ENCODE data around the gene ZBTB16.

Gene ZBTB16

DNA sequence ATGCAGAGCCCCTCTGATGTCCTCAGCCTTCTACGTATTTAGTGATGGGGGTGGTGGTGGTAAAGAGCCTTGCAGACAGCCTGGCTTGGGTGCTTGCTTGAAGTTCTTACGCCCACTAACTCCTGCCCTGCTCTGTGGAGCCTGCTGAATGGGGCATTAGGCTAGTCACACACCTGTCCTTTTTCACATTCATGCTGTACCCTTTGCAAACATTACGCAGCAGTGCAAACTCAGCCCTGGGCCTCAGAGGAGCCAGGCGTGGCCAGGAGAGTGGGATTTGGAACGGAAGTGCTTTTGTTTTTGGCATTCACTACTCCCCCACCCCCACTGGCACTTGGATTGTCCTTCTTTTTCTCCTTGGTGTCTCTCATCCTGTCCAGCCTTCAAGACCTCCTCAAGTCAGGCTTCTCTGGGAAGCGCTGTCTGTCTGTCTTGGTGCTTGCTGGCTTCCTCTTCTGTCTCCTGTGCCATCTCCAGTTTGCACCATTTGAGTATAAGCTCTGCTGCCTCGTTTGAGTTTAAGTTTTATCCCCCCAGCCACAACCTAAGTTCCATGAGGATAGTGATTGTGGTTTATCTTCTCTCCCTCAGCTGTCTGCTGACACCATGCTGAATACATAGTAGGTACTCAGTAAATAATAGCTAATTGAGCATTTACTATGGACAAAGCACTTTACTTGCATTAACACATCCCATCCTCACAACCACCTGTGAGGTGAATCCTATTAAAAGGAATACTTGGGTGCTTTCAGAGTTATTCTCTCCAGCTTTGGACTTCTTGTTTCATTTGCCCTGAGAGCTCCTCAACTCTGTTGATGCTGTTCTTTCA lies 26.7 kb downstream of the ZBTB16 start:
- DNase-seq = no peak

DNA sequence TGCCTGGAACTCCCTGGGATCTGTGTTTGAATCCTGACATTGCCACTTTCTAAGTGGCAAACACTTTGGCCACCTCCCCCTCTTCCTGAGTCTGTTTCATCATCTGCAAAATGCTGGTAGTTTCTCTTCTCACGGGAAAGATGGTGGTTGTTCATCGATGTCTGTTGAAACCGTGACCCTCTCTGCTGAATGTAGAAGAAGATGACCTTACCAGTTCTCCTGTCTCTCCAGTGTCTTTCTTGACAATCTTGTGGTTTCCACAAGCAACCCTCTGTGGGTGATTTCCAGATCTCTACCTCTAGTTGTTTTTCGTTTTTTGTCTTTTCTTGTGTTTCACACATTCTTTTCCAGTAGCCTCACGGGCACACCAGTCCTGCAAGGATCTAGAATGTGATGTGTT lies 27.5 kb downstream of the ZBTB16 start:
- peak; percentile 34 for DNase-seq

DNA sequence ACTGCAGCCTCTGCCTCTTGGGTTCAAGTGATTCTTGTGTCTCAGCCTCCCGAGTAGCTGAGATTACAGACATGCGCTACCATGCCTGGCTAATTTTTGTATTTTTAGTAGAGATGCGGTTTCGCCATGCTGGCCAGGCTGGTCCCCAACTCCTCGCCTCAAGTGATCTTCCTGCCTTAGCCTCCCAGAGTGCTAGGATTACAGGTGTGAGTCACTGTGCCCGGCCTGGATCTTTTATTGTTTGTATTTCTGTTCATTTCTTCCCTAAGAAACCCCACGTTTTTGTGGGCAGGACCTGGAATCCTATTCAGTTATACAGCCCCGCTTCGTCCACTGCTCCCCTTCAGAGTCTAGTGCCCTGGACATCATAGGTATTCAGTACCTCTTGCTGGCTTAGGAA lies 28.7 kb downstream of the ZBTB16 start:
- DNase-seq = no peak

DNA sequence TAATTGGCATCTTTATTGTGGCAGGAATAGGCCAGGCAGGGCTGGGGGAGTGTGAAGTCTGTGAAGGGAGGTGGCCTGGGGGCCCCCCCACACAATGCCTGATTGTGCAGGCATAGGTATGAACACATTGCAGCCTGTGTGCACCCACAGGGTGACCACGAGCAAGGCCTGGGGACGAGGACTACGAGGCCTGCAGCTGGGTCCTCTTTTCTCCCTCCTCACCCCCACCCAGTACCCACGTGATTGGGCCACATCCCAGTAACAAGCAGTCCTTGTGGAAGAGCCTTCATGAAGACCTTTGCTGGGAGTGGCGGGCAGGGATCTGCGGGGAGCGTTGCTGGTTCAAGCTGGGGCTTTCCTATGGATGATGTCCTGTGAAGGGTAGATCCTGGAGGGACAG lies 29.3 kb downstream of the ZBTB16 start:
- DNase-seq = no peak

DNA sequence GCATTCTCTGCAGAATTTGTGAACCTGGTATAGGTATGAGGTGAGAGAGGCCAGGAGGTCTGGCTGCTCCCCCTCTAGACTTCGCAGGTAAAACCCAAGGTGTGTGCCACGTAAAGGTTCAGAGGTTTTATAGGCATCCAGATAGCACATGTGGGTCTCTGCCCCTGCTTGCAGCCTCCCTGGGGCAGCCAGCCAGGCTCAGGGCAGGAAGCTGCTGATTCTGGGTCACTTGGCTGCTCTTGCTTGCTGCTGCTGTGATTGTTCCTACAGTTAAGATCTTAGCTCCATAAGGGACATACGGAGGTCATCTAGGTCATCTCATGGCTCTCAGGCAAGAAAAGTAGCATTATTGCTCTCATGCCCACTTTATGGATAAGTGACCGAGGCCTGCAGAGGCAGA lies 30.2 kb downstream of the ZBTB16 start:
- DNase-seq = no peak

DNA sequence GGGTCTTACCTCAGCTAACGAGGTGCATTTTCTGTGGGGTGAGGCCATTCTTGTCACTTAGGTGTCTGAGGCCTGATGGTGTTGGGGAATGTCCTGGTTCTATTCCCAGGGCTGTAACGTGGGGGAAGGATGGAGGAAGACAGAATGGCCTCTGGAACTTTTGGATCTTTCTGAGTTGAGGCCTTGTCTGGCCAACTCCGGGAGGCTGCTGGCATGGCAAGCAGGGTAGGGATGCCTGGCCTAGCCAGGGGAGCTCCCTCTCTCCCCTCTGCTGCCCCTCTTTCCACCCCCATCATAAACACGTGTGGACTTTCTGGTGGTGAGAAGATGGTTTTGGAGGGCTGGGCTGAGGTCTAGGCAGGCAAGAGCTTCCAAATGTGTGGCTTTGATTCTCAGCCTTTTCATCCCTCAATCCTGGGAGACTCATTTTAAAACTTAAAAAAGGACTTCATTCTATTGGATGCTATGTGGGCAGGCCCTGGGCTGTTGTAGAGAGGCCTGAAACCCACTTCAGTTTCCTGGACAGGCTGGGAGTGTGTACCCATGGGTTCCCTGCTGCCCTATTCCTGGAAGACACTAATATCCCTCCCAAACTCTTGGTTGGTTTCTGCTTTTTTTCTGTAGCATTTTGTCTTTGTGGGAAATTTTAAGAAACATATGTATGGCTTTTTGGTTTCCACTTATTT lies 30.9 kb downstream of the ZBTB16 start:
- no peak for DNase-seq

DNA sequence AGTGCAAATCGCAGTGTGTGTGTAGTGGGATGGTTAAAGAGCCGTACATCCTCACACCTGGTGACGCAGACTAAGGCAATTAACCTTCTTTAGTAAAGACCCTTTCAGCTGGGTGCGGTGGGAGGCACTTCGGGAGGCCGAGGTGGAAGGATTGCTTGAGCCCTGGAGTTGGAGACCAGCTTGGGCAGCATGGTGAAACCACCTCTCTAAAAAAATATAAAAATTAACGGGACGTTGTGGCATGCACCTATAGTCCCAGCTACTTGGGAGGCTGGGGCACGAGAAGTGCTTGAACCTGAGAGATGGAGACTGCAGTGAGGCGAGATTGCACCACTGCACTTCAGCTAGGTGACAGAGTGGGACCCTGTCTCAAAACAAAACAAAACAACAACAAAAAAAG lies 31.5 kb downstream of the ZBTB16 start:
- no peak for DNase-seq

DNA sequence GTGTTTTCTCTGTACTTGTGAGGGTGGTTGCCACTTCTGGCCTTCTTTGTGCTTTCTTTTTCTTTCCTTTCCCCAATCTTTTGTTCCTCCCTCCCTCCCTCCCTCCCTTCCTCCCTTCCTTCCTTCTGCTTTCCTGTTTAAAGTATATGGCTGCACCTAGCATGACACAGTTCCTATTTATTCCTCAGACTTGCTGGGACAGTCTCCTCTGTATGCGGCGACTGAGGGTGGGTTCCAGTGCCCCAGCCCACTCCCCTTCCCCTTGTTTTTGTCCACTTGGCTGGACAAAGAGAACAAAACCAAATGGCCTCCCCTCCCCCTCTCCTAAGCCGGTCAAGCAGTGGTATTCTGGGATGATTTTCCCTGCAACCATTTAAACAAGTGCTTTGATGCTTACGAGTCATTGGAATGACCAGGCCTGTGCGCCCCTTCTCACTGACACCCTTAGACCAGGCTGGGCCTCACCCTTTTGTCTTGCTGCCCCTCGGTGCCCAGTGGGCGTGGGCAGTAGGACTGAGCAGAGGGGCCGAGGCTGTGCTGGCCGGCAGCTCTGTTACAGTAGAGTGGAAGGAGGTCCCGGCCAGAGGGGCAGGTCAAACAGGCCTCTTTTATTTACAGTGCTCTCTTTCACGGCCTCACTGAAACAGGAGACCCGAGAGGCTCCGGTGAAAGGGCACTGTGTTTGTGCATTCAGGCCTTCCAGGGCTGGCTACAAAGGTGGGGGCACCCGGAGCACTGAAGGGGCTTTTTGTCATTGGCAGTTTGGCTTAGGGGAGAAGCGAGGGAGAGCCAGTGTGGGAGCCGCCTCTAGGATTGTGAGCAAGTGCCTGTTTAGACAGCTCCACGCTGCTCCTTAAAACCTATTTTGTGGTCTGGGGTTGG lies 32.2 kb downstream of the ZBTB16 start:
- no peak for DNase-seq

DNA sequence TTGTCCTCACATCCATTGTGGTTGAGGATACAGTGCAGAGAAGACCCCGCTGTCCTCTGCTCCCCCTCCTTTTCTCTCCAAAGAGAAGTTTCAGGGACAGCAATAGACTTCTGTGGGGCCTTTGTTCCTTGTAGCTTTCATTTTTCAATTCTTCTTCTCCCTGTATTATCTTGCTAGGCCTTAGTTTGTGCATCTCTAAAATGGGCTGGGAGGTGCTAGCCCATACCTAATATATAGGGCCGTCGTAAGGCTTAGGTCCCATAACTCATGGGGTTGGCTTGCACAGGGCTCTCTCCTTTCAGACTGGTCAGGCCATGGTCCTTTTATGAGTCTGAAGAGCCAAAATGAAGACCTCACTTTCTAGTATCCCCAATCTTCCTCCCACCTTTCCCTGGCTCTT lies 33.0 kb downstream of the ZBTB16 start:
- no peak for DNase-seq

DNA sequence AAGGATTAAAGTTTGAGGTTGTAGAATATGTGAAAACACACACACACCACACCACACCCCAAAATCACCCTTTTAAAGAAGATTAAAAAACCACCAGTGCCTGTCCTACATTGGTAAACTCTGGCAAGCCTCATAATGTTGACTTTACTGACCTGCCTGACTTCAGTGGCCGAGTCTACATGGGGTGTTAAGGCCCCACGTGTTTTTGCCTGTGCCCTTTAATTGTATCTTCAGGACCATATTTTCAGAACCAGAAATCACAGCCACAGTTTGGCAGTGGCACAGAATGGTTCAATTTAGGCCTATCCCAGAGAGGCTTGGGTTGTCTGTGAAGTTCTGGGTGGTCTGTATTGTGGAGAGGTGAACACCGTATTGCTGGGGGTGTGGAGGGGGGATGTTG lies 33.4 kb downstream of the ZBTB16 start:
- DNase-seq = no peak

DNA sequence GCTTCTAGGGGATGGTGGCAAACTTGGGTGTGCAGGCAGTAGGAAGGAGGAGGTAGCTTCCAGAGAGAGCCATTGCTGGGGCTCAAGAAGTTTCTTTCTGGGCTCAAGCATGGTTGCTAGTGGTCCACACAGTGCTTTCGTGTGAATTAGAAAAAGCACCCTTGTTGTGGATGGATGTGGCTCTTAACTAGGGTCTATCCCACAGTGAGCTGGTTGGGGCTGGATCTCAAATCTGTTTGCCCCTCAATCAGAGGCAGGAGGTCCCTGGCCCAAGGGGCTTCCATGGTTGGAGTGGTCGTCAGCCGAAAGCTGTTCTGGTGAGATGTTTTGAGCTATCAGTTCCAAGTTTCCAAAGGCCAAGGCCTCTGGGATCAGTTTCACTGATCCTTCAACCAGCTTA lies 35.0 kb downstream of the ZBTB16 start:
- DNase-seq = no peak

DNA sequence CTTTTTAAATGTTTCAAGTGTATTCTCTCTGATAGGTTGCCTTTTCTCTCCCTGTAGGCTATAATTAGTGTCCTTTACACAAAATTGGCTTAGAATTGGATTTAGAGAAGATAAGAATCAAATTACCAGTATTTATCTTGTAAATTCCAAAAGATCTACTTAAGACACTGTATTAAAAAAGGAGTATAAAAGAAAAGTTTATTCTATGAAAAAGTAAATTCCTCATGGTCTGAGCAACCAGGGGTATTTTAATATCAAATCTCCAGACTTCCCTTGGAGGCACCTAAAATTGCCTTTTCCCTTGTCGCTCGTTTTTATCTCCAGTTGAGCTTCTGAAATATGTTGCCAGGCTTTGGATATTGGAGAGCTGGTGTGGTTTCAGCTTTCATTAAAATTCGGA lies 36.4 kb downstream of the ZBTB16 start:
- DNase-seq = no peak

DNA sequence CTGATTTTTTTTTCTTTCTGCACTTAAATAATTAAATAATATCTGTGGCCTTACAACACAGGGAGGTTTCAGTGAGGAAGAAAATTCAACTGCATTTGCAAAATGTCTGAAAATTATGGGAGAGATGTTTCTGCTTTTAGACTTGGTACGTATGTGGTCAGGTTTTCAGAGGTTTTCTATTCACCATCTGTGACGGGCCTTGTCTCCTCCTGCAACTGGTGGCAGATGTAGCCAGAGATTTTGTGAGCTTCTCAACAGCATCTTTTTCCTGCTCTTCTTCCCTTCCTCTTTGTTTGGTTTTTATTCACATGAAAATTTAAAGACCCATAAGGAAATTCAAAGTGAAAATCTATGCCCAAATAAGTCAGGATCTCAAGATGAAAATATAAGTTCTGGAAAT lies 38.3 kb downstream of the ZBTB16 start:
- no peak for DNase-seq

DNA sequence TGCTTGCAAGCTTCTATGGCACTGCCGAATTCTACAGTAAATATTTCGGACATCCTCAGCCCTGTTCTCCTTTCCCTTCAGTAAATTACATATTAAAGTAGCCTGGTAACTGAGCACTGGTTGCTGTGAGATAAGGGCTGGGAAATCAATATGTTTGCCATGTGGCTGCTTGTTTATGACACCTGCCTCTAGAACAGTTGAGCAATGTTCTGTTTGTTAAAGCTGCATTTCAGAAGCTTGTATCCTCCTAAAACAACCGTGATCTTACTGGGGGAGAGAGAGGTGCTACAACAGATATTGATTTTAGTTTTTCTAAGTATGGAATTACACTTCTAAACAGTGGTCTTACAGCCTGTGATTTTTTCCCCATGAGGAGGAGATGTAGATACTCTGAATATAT lies 39.4 kb downstream of the ZBTB16 start:
- DNase-seq = no peak

DNA sequence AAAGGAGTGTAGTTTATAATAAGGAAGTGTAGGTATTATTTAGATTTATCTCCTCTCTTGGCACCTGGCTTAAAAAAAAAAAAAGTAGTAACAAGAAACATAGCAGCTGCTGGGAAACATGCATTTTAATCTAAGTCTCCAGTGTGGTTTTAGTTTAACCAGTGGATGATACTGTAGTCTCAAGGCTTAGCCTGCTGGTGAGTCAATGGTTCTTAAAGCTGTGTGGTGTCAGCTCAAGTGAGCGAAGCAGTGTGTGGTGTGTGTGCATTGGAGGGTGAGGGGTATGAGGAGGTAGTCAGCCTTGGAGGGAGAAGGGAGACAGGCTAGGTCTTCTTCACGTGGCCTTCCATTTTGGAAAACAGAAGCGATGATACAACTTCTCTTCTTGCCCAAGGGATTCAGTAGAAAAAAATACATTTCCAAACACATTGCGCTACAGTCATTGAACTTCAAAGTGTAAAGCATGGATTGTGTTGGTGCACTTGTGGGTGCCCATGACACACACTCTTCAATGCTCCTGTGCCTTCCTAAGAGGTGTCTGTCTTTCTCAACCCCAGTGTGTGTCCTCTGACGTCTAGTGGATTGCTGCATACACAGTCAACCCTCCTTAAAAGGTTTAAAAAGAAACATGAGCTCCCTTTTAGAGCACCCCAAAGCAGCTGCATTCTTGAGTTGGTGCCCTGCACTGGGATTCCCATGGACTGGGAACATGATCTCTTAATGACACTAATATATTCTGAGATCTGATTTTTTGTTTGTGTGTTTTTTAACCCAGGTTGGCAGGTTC lies 40.1 kb downstream of the ZBTB16 start:
- DNase-seq = no peak

DNA sequence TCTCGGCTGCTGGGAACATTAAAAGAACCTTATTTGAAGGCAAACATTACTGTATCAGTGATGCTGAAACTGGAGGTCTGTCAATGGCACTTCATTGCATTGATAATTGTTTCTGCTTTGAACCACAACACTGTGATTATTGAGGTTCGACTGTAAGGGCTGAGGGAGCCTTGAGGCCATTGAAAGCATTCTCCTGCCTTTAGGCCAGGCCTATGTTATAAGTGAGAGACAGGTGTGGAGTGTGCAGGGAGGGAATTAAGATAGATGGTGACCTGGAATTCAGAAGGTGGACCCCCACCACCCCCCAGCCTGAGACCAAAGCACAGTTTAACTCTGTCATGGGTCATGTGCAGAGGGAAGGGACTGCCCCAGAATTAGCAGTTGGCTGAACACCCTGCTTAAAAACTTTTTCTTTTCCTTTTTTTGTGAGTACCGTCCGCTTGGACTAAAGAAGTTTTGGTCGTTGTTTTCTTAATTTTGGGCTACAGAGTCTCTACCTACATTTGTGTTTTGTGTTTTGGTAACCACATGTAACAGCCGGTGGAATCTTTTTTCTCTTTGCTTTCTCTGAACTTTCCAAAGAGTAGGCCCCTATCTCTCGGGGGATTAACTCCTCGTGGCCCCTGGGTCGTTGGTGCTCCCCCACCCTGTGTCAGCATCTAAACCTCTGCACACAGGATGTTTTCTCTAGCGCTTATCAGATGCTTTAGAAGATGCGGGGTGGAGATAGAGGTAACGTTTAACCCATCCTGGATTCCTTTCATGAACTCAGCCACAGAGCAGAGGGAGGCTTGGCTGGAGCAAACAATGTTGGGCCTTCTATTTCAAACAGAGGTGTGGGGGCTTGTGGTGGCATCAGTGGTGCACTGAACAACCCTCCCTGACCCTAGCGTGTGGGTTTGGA lies 43.7 kb downstream of the ZBTB16 start:
- DNase-seq = peak; percentile 32

DNA sequence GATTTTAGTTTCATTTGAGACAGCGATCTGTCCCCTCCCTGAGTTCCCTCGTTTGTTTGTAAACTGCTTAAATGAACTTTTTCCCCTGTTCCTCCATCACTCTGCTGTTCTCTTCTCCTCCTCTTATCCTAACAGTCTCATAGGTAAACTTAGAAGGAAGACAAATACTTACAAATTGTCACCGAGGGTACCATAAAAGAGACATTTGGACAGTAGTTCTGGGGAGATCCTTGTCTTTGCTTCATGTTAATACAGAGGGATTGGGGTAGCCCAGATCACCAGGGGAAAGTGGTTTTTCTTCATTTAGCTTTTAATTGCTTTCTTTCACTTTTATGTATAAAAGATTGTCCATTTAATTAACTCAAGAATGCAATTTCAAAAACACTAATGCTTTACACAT lies 46.1 kb downstream of the ZBTB16 start:
- no peak for DNase-seq

DNA sequence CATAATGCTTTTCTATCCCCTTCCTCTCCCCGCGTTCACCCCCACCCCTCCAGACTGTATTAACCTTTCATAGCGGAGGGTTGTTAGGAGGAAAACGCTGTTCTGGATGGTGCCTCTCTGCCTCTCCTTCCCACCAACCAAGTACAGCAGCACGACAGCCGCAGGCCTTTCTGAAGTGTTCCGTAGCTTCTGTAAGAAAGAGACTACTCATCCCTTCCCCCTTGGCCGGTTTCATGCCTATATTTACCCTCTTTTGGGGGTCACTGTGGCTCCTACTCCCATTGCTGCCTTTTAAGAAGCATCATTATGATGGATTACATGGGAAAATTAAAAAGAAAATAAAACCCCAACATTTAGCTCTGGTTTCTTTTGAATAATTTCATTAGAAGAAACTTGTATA lies 46.5 kb downstream of the ZBTB16 start:
- no peak for DNase-seq

DNA sequence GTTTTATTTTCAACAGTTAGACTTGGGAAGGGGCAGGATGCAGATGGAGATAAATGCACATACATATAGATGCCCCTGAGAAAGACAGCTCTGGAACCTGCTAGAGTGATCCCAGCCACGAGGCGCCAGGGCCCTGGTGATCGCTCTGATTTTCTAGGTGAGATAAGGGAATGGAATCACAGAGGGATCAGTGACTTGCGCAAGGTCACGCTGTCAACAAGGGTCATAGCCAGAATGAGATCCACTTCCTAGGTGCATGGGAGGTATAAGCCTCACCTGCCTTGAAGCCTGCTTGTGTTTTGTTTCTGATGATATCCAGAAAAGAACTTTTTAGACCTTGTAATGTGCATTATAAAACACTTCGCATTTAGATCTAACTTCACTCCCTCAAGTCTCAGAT lies 47.5 kb downstream of the ZBTB16 start:
- no peak for DNase-seq

DNA sequence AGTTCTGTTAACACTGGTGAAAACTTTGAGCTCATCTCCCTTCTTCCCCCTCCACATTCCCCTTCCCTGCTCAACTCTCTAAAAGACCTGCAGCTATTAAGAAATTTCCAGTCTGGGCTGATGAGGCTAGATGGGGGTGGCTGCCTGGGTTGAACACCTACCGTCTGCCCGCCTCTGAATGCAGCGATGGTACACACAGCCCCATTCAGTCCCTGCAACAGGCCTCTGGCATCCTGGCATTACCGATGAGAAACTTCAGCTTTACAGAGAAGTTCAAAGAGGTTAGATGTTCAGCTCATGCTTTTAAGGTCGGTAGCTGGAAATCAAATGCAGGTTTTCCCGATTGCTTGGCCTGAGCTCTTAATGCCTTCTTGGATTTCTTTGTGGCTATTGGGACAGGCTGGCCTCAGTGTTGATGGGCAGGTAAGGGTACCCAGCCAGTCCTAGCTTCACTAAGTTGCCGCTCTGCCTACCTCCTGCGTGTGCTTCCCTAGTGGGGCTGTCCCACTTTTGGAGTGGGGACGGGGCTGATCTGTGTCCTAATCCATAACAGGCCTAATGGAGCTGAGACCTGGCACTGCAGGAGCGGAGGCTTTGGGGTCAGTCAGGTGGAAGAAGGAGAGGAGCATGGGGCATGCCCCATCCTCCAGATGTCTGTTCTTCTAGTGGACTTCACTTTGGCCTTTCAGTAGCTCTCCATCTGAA lies 49.1 kb downstream of the ZBTB16 start:
- no peak for DNase-seq
